ENCODE measurements around the gene CREBL2.
A peak's percentile ranks its signal among the peaks of the same experiment; 100 is the strongest.
"Not testable (repeated sequence)": the region's sequence is repeated elsewhere in the genome, so short reads cannot be mapped to it uniquely, and the experiment has no call there.

CREBL2 gene

GRCh38 chr12:12599750-12600643 lies 11.7 kb upstream of the CREBL2 start:
- DNase-seq: no peak

DNA sequence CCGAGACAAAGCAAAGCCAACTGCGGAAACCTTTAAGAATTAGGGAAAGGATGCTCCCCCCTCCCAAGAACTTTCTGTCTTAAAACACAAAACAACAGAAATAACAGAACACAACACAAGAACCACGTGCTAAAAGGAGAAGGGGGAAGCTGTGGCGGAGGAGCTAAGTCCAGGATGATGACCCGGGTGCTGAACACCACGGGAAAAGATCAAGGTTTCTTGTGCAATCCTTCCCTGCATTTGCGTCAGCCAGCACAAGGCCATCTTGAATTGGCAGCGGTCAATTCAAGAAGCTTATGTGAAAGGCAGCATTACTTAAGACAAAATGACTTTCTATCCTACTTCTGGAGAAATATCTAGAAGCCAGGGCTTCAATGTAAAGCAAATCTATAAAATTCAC lies 11.0 kb upstream of the CREBL2 start:
- no peak for DNase-seq

DNA sequence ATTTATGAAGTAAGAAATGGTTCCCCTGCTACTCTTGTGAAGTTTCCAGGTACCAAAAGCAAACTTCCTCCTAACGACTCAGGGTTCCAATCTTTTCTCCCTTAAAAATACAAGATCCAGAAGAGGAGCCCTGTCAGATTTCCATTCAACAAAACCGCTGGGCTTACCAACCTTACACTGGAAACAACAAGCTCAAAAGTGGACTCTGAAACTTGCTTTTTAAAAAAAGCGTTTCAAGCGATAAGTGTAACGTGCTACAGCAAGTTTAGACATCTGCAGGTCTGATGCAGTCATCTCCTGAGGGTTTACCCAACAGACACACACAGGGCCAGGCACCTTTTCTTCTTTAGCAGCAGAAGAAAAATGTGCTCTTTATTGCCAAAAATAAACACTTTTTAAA lies 6.9 kb upstream of the CREBL2 start:
- DNase-seq: no peak

DNA sequence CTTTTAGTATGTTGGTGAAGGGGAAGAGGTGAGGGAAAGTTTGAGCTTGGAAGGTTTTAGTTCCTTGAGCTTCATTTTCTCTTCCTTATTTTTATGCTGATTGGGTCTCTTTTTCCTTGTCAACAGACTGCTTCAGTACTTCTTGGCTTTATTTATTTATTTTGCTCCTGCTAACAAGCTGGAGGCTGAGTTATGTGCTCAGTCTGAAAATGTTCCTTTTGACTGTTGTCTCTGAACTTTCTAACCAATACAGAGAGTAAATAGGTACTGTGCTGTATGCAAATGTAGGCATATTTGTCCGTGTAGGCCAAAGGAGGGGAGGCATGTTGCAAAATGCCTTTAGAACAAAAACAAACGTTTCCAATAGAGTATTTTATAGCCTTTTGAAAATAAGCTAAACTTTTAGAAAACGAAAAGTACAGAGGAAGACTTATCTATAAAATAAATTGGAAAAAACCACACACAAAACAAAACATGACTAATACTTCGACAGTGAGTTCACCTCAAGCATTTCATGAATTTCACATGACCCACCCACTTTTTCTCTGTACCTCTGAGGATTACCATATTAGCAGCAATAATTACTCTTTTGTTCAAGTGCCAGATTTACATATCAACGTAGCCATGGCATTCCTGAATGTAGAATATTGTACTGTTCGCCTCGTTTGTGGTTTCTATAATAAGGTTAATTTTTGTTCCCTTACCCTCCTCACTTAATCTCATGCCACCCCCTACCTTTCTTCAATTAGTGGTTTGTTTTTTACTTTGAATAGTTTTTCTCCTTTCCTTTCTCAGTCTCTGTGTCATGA lies 4.7 kb upstream of the CREBL2 start:
- DNase-seq: no peak

DNA sequence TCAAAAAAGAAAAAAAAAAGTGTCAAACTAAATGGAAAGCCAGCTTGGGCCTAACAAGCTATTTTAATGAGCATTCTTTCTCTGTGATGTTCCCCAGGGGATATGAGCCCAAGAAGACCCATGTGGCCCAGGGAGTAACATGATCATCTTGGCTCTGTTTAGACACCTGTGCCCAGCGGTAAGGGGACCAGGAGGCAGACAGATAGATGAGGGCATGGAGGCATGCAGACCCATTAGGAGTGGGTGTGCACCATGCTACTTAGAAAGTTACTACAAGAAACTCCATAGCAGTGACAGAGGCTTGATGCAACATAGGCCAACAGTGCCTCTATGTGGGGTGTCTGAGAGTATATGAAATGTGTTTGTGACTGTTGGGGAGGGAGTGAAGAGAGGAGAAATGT lies 3.1 kb upstream of the CREBL2 start:
- DNase-seq: no peak

GRCh38 chr12:12609692-12610091 lies 2.0 kb upstream of the CREBL2 start:
- DNase-seq: no peak

- DNase-seq: no peak
Observed at GRCh38 chr12:12610711-12611110, 965 bp upstream of the CREBL2 start.

GRCh38 chr12:12612358-12612757 lies 682 bp downstream of the CREBL2 start:
- peak; percentile 32 for DNase-seq

GRCh38 chr12:12613344-12613743 lies 1.7 kb downstream of the CREBL2 start:
- DNase-seq: no peak

GRCh38 chr12:12614342-12614741 lies 2.7 kb downstream of the CREBL2 start:
- no peak for DNase-seq

DNA sequence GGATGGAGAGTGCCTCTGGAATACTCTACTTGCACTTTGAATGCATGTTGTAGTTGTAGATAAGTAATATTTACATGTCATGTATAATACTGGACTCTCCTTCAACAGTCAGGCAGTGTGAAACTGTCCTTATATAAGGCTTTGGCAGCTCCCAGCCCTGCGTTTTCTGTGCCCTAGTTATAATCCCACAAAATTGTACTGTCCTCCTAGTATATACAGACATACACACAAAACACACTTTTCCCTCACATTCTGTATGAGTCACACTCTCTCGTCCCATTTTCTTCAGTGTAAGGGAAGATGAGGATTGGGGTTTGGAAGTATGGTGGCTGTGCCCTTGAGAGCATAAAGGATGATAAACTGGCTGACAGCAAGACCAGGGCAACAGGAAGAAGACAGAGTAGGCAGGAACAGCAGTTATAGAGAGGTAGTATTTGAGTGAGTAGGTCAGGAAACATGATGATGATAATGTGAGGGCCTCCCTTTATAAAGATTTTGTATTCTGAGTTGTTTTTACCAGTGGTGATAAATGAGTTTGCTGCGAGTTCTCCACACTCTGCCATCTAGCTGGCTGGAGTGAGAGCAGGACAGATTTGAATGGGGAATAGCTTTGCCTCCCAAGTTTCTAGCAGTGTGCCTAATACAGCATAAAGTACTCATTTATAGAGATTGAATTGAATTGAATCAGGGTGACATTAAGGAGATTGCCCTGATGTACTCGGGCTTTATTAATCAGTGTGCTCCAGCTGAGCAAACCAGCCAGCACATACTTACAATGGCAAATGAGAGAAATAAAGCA lies 5.0 kb downstream of the CREBL2 start:
- DNase-seq: no peak

- not testable (repeated sequence) for DNase-seq
Observed at GRCh38 chr12:12618064-12618463, 6.4 kb downstream of the CREBL2 start.

DNA sequence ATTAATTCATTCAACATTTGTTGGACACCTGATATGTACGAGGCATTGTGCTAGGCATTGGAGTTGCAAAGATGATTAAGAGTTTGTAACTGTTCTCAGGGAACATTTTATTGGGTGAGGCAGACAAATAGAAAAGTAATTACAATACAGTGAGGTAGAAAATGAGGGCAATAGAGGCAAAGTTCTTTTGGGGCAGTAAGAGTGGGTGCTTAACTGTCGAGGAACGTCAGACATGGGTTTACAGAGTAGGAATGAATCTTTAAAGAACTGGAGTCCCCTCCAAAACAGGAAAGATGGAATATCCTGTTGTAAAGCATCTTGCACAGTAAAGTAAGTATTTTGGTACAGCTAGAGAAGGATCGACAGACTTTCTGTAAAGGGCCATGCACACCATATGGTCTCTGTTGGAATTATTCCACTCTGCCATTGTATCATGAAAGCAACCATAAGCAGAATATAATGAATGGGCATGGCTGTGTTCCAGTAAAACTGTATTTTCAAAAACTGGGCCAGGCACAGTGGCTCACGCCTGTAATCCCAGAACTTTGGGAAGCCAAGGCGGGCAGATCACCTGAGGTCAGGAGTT lies 9.1 kb downstream of the CREBL2 start:
- DNase-seq: no peak

DNA sequence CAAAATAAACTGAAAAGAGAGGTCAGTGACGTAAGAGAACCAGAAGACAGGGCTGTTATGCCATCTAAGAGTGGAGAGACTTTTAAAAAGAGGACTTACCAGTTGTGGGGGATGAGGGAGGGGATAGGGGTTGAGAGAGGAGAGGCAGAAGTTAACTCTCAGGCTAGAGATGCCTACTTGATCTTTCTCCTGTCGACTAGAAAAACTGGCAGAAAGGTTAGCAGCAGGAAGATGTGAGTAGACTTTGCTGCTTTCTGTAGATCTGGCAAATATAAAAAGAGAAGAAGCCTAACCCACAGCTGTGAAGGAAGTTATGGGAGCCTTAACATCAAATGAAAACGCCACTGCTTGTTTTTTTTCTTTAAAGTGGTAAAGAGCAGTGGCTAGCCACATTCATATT lies 10.7 kb downstream of the CREBL2 start:
- DNase-seq: no peak

DNA sequence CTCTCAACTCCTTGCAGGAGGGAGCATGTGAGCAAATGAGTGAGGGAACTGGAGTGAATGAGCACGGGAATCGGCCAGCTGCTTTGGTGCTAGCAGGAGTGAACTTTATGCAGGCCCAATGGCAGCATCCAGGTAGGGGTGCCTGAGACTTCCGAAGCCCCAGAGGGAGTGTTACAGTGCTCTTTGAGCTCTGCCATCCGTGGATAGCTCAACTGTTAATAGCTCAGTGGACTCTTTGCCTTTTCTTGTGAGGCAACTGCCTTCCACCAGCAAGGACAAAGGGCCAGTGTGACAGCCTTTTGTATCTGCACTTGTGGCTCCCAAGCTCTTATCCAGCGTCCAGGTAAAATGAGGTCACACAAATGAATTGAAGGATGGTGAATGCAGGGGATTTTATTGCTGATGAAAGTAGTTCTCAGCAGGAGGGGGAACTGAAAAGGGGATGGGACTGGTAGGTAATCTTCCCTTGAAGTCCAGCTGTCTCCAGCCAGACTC lies 12.9 kb downstream of the CREBL2 start:
- DNase-seq: no peak

DNA sequence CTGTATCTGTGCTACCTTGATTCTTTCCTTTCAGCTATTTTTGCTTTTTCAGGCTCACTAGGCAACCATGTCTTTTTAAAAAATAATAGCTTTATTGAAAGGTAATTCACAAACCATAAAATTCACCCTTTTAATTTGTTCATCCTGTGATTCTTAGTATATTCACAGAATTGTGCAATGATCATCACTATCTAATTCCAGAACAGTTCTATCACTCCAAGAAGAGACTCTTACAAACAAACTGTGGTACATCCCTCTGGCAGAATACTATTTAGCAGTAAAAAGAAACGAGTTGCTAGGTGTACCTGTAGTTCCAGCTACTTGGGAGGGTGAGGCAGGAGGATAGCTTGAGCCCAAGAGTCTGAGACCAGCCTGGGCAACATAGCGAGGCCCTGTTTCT lies 14.8 kb downstream of the CREBL2 start:
- no peak for DNase-seq

DNA sequence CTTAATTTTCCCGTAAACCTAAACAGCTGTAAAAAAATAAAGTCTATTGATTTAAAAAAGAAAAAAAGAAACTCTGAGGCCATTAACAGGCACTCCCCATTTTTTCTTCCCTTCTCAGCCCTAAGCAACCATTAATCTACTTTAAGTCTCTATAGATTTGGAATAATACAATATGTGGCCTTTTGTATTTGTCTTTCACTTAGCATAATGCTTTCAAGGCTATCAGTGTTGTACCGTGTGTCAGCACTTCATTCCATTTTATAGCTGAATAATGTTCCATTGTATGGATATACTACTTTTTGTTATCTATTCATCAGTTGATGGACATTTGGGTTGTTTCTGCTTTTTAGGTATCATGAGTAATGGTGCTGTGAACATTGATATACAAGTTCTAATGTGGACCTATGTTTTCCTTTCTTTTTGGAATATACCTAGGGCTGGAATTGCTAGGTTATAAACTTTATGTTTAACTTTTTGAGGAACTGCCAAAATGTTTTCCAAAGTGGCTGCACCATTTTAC lies 15.7 kb downstream of the CREBL2 start:
- DNase-seq: no peak

DNA sequence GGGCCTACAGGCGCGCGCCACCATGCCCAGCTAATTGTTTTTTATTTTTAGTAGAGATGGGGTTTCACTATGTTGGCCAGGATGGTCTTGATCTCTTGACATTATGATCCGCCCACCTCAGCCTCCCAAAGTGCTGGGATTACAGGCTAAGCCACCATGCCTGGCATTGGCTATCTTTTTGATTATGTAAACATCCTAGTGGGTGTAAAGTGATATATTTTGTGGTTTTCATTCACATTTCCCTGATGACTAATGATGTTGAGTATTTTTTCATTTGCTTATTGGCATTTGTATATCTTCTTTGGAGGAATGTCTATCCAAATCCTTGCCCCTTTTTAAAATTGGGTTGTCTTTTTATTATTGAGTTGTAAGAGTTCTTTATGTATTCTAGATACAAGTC lies 16.3 kb downstream of the CREBL2 start:
- DNase-seq: no peak

DNA sequence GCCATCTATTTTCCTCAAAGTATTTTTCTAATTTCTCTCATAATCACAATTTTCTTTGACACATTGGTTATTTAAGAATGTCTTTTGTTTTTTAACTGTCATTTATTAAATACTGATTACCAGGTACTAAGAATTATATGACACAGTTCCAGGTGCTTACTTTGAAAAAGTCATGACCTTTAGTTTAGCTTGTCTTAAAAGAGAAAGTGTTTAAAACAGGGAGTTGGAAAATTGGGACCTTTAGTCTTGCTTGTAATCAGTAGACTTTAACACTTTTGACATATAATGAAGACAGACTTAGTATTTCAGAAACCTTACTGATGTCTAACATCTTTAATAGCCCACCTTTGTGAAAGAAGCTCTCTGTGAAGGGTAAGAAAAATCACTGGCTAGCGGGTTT lies 19.2 kb downstream of the CREBL2 start:
- DNase-seq: no peak

DNA sequence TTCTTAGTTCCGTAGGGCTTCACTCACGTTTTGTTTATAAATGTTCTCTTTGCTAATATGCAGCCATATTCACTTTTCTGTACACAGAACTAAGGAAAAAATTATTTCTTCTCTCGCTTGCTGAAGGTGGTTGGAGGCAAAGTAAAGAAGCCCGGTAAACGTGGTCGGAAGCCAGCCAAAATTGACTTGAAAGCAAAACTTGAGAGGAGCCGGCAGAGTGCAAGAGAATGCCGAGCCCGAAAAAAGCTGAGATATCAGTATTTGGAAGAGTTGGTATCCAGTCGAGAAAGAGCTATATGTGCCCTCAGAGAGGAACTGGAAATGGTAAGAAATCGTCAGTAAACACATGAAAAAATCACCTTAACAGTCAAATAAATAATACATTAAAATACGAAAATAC lies 24.0 kb downstream of the CREBL2 start:
- DNase-seq: no peak

DNA sequence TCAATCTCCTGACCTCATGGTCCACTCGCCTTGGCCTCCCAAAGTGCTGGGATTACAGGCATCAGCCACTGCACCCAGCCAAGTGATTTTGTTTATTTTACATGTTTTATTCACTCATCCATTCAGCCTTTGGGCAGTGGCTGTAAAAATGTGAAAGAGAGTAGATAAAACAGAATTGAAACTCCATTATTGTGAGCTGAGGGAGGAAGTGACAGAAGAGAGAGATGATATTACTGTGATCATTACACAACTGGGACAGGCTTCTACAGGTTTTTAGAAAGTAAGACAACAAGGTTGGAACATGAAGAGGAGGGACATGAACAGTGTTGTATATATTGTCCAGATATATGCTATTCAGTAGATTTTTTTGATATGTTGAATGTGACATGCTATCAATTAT lies 25.0 kb downstream of the CREBL2 start:
- no peak for DNase-seq

GRCh38 chr12:12639995-12640394 lies 28.3 kb downstream of the CREBL2 start:
- DNase-seq: not testable (repeated sequence)

DNA sequence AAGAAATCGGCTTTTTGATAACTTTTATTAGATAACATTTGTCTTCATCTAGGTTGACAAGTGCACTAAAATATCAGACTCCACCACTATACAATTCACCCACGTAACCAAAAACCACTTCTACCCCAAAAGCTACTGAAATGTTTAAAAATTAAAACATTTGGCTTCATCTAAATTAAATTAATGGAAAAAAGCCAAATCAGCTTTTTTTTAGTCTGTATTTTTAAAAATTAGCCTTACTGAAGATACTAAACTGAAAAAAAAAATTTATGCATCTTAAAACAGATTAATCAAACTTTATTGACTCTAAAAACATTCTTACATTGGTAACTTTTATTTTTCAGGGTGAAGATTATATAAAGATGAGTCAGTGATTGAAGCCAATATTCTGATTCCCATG lies 30.0 kb downstream of the CREBL2 start:
- no peak for DNase-seq
